ENCODE results near the gene SERGEF. TPM values are rescaled to one million over a fixed set of nuclear protein-coding genes. Genes with fewer than 3 reads are reported as not detected.

SERGEF gene
- polyA plus RNA-seq, 2 of the 4 experiments (the other 2 are of a cell fraction), result 20.7 to 24.1 TPM

- POLR2A ChIA-PET, result no interaction called here
- no peak overlapping the region for H3K27ac ChIP-seq
- no peaks in the 10 kb centered on the region for H3K9me3 ChIP-seq
- no peak overlapping the region for H3K4me2 ChIP-seq
- DNase-seq (ENCODE audit: low read depth in 1 of 2, low spot score in 1 of 2), result no peak
- no peaks in the 10 kb centered on the region for H3K4me1 ChIP-seq
- FAIRE-seq, result no peak
- ATAC-seq, result no peak
- TF ChIP-seq, protein P1, sequence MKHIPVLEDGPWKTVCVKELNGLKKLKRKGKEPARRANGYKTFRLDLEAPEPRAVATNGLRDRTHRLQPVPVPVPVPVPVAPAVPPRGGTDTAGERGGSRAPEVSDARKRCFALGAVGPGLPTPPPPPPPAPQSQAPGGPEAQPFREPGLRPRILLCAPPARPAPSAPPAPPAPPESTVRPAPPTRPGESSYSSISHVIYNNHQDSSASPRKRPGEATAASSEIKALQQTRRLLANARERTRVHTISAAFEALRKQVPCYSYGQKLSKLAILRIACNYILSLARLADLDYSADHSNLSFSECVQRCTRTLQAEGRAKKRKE (CRISPR knock-in tag; IDR thresholded peaks at IDR 0.05; ENCODE audit: low read depth), result no peak
- TF ChIP-seq POLR2A (IDR thresholded peaks at IDR 0.05; ENCODE audit: low read length) (no peak), MAZ (IDR thresholded peaks at IDR 0.05; ENCODE audit: borderline replicate concordance, low read depth, low read length) (no peak), FOSB (CRISPR knock-in tag; IDR thresholded peaks at IDR 0.05) (no peak), REST (IDR thresholded peaks at IDR 0.05) (no peak), GATA3 (IDR thresholded peaks at IDR 0.05; ENCODE audit: borderline replicate concordance) (no peak), RARB (CRISPR knock-in tag; IDR thresholded peaks at IDR 0.05) (no peak), CEBPB (IDR thresholded peaks at IDR 0.05) (no peak), MAFK (IDR thresholded peaks at IDR 0.05; ENCODE audit: partially characterized antibody) (no peak)
- TF ChIP-seq, protein P2, sequence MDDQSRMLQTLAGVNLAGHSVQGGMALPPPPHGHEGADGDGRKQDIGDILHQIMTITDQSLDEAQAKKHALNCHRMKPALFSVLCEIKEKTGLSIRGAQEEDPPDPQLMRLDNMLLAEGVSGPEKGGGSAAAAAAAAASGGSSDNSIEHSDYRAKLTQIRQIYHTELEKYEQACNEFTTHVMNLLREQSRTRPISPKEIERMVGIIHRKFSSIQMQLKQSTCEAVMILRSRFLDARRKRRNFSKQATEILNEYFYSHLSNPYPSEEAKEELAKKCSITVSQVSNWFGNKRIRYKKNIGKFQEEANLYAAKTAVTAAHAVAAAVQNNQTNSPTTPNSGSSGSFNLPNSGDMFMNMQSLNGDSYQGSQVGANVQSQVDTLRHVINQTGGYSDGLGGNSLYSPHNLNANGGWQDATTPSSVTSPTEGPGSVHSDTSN (IDR thresholded peaks at IDR 0.05), result no peak
- 89% methylated on average over 2 of the region's 2 CpGs for WGBS (ENCODE audit: missing lambda C conversion rate)
- CTCF ChIA-PET, result no interaction called here
- no peak overlapping the region for H3K4me3 ChIP-seq
Observed at GRCh38 chr11:17859552-17859951, 153.3 kb downstream of the SERGEF start.

DNA sequence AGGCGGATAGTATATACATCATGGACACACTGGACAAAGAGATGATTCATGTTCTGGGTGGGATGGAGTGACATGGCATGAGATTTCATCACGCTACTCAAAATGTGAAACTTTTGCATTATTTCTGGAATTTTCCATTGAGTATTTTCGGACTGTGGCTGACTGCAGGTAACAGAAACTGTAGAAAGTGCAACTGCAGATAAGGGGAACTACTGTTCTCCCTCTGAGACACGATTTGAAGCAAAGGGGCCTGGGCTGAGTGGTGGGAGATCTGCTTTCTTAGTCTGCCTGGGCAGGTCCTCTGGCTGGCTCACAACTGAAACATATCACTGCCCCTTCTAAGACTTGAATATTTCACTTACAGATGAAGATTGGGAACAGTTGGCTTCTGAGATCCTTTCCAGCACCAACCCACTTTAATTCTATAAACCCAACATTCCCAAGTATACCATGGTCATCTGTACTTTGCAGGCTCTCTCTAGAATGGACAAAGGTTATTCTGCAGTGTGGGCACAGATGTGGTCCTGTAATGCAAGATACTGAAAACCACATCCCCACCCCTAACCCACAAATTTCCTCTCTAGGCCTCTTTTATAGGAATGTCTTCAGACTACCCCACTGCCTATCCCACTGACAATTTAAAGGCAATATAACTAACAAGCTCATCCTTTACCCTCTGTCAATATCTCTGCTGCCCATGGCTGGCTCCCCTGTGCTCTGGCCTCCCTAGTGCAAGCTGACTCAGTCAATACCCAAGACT, 157.1 kb downstream of the SERGEF start:
- no peak for DNase-seq (ENCODE audit: low read depth in 1 of 2, low spot score in 1 of 2)
- Histone ChIP-seq H3K4me3 (no peak overlapping the region), H3K9me3 (no peaks in the 10 kb centered on the region), H3K4me1 (no peaks in the 10 kb centered on the region), H3K4me2 (no peak overlapping the region), H3K27ac (no peak overlapping the region)
- ATAC-seq, result no peak
- ChIA-PET CTCF (interaction anchor here (0.8 to 1.5 kb wide), 4 partner anchors 10 to 253 kb away, joined by 3 to 4 read pairs (median 3); no protein-coding TSS in a partner anchor), POLR2A (no interaction called here)
- no peak for FAIRE-seq
- TF ChIP-seq CHD2 (IDR thresholded peaks at IDR 0.05; ENCODE audit: low read length, partially characterized antibody) (no peak), HOXA7 (CRISPR knock-in tag; IDR thresholded peaks at IDR 0.05) (no peak), RFX5 (IDR thresholded peaks at IDR 0.05) (no peak), TP53 (CRISPR knock-in tag; IDR thresholded peaks at IDR 0.05) (no peak), HOXB5 (CRISPR knock-in tag; IDR thresholded peaks at IDR 0.05) (no peak), RNF2 (IDR thresholded peaks at IDR 0.05; ENCODE audit: borderline replicate concordance, low read depth) (no peak), ESRRA (IDR thresholded peaks at IDR 0.05; ENCODE audit: borderline replicate concordance, low read length) (no peak), POLR2A (IDR thresholded peaks at IDR 0.05; ENCODE audit: low read length) (no peak), HEYL (CRISPR knock-in tag; IDR thresholded peaks at IDR 0.05) (no peak), ZC3H11A (IDR thresholded peaks at IDR 0.05) (no peak), HDAC2 (IDR thresholded peaks at IDR 0.05) (no peak), MYC (IDR thresholded peaks at IDR 0.05; ENCODE audit: borderline replicate concordance, low read length) (no peak), JUNB (IDR thresholded peaks at IDR 0.05) (no peak)
- TF ChIP-seq, protein P3, sequence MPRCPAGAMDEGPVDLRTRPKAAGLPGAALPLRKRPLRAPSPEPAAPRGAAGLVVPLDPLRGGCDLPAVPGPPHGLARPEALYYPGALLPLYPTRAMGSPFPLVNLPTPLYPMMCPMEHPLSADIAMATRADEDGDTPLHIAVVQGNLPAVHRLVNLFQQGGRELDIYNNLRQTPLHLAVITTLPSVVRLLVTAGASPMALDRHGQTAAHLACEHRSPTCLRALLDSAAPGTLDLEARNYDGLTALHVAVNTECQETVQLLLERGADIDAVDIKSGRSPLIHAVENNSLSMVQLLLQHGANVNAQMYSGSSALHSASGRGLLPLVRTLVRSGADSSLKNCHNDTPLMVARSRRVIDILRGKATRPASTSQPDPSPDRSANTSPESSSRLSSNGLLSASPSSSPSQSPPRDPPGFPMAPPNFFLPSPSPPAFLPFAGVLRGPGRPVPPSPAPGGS (IDR thresholded peaks at IDR 0.05), result no peak
- TF ChIP-seq, protein P4, sequence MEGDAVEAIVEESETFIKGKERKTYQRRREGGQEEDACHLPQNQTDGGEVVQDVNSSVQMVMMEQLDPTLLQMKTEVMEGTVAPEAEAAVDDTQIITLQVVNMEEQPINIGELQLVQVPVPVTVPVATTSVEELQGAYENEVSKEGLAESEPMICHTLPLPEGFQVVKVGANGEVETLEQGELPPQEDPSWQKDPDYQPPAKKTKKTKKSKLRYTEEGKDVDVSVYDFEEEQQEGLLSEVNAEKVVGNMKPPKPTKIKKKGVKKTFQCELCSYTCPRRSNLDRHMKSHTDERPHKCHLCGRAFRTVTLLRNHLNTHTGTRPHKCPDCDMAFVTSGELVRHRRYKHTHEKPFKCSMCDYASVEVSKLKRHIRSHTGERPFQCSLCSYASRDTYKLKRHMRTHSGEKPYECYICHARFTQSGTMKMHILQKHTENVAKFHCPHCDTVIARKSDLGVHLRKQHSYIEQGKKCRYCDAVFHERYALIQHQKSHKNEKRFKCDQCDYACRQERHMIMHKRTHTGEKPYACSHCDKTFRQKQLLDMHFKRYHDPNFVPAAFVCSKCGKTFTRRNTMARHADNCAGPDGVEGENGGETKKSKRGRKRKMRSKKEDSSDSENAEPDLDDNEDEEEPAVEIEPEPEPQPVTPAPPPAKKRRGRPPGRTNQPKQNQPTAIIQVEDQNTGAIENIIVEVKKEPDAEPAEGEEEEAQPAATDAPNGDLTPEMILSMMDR (IDR thresholded peaks at IDR 0.05), result no peak
- WGBS (ENCODE audit: missing lambda C conversion rate), result 74% methylated on average over 4 of the region's 4 CpGs

Data from A549 (cell line).